Thyroid gland (tissue), 4 donors: Measurements from ENCODE around the gene SVOPL. TPM values are rescaled to one million over a fixed set of nuclear protein-coding genes. Genes with fewer than 3 reads are reported as not detected.

Source experiments
- DNase-seq, 2 donors: peaks; one replicate each; pipeline ENCODE4 v3.0.0-alpha.2; 2019
- H3K27ac ChIP-seq, 3 donors: fragments of 200-600 bp; sonication (generic); 1 replicate in 2 of 3; 2 replicates in 1 of 3; pipeline ENCODE4 v1.5.1; 2016 to 2019; ENCODE audit warnings: mild to moderate bottlenecking in 1 of 3, moderate library complexity in 1 of 3
- H3K27me3 ChIP-seq: fragments of 200-600 bp; sonication (generic); one replicate; pipeline ENCODE4 v1.5.1; 2019
- H3K36me3 ChIP-seq, 2 donors: fragments of 200-600 bp; sonication (generic); one replicate each; pipeline ENCODE4 v1.5.1; 2016 to 2019
- H3K4me1 ChIP-seq, 2 donors: fragments of 200-600 bp; sonication (generic); one replicate each; pipeline ENCODE4 v1.5.1; 2017 to 2019
- H3K4me3 ChIP-seq, 3 donors: fragments of 200-600 bp; sonication (generic); replicated peaks in 1 of 3; 1 replicate in 2 of 3; 2 replicates in 1 of 3; pipeline ENCODE4 v1.5.1; 2016; ENCODE audit warnings: mild to moderate bottlenecking in 1 of 3
- H3K9me3 ChIP-seq: fragments of 200-600 bp; sonication (generic); one replicate; pipeline ENCODE4 v1.5.1; 2017
- CTCF ChIP-seq, 6 experiments: fragments of 200-600 bp in 3 of 6; fragments of 450-650 bp in 3 of 6; sonication (generic) in 3 of 6; IDR thresholded peaks; one replicate each; pipeline ENCODE4 v1.5.1; 2016 to 2019; ENCODE audit warnings: antibody characterized with exemption in 6 of 6, mild to moderate bottlenecking in 2 of 6, inconsistent platforms in 1 of 6, moderate library complexity in 1 of 6
- POLR2A ChIP-seq, 2 donors: fragments of 450-650 bp; IDR thresholded peaks; one replicate each; pipeline ENCODE4 v1.6.1; 2017; ENCODE audit warnings: antibody characterized with exemption in 2 of 2, mild to moderate bottlenecking in 2 of 2, moderate library complexity in 1 of 2
- WGBS, 2 donors: methylation state at CpG; one replicate each; pipeline ENCODE4 v1.1.5; 2017; 5-methylcytosine and 5-hydroxymethylcytosine counted together
- intact Hi-C: fragments of 100-400 bp; cut with DNase I; formaldehyde crosslinking; loops from one replicate; pipeline ENCODE4 v1.15.1; 2023
- total RNA-seq, 4 donors: library from RNA; depleted of rRNA; stranded (reverse); fragments of >200 nt; gene quantifications; one replicate each; pipeline ENCODE4 v1.2.3, GENCODE V29; 2016

SVOPL gene
- total RNA-seq, 4 donors from 2014 or later = 0.10 TPM; not detected in 3

- Histone ChIP-seq H3K4me1 (peaks cover 0 to 6% of the 10 kb centered on the region in 2 donors), H3K27me3 (no peaks in the 10 kb centered on the region), H3K4me3 (no peak overlapping the region), H3K36me3 (no peaks in the 10 kb centered on the region), H3K27ac (no peak overlapping the region), H3K9me3 (no peaks in the 10 kb centered on the region)
- 9 to 25% methylated on average over 2 of the region's 2 CpGs for WGBS, 2 donors
- intact Hi-C loops = no loop called here
- no peak for DNase-seq
- TF ChIP-seq CTCF (IDR thresholded peaks at IDR 0.05) = no peak
- TF ChIP-seq POLR2A (IDR thresholded peaks at IDR 0.05) = no peak
Measured at GRCh38 chr7:138666385-138666784, 34.8 kb downstream of the SVOPL start.

- DNase-seq = no peak
- no peak overlapping the region for H3K27ac ChIP-seq
- no peak overlapping the region for H3K4me3 ChIP-seq
- no peaks in the 10 kb centered on the region for H3K36me3 ChIP-seq
- WGBS, 2 donors = 49 to 62% methylated on average over 4 of the region's 4 CpGs
- intact Hi-C loops = no loop called here
- no peaks in the 10 kb centered on the region for H3K9me3 ChIP-seq
- TF ChIP-seq CTCF (IDR thresholded peaks at IDR 0.05) (no peak), POLR2A (IDR thresholded peaks at IDR 0.05) (no peak)
- H3K4me1 ChIP-seq = peaks cover 0 to 6% of the 10 kb centered on the region in 2 donors
- no peaks in the 10 kb centered on the region for H3K27me3 ChIP-seq
Measured at GRCh38 chr7:138665669-138666140, 35.5 kb downstream of the SVOPL start.

GRCh38 chr7:138665249-138665648 lies 35.9 kb downstream of the SVOPL start:
- Histone ChIP-seq H3K9me3 (no peaks in the 10 kb centered on the region), H3K4me3 (no peak overlapping the region), H3K4me1 (peaks cover 0 to 6% of the 10 kb centered on the region in 2 donors), H3K27me3 (no peaks in the 10 kb centered on the region), H3K36me3 (no peaks in the 10 kb centered on the region), H3K27ac (no peak overlapping the region)
- WGBS, 2 donors = 64 to 77% methylated on average over 4 of the region's 4 CpGs
- intact Hi-C loops = no loop called here
- TF ChIP-seq CTCF (IDR thresholded peaks at IDR 0.05) = no peak
- TF ChIP-seq POLR2A (IDR thresholded peaks at IDR 0.05) = no peak
- no peak for DNase-seq

- Histone ChIP-seq H3K9me3 (no peaks in the 10 kb centered on the region), H3K27ac (peak overlapping the region in 2 of 3 donors; percentile 42 to 56), H3K36me3 (no peaks in the 10 kb centered on the region), H3K4me3 (peak overlapping the region in 2 of 3 donors; percentile 31 to 34), H3K4me1 (peaks cover 0 to 6% of the 10 kb centered on the region in 2 donors), H3K27me3 (no peaks in the 10 kb centered on the region)
- TF ChIP-seq POLR2A (IDR thresholded peaks at IDR 0.05) (no peak), CTCF (IDR thresholded peaks at IDR 0.05) (no peak)
- intact Hi-C loops = no loop called here
- WGBS, 2 donors = 45 to 59% methylated on average over 59 of the region's 59 CpGs
- DNase-seq = peak; percentile 49 to 68
Measured at GRCh38 chr7:138663725-138664710, 37.1 kb downstream of the SVOPL start.

GRCh38 chr7:138662991-138663320 lies 38.2 kb downstream of the SVOPL start:
- Histone ChIP-seq H3K4me1 (peaks cover 0 to 6% of the 10 kb centered on the region in 2 donors), H3K27me3 (no peaks in the 10 kb centered on the region), H3K27ac (no peak overlapping the region), H3K36me3 (no peaks in the 10 kb centered on the region), H3K9me3 (no peaks in the 10 kb centered on the region), H3K4me3 (no peak overlapping the region)
- TF ChIP-seq CTCF (IDR thresholded peaks at IDR 0.05) (no peak), POLR2A (IDR thresholded peaks at IDR 0.05) (no peak)
- intact Hi-C loops = no loop called here
- 69 to 72% methylated on average over 6 of the region's 6 CpGs for WGBS, 2 donors
- DNase-seq = no peak
